Measurements from ENCODE around the gene PCSK7. TPM values are rescaled to one million over a fixed set of nuclear protein-coding genes. Genes with fewer than 3 reads are reported as not detected.
A peak's percentile ranks its signal among the peaks of the same experiment; 100 is the strongest.

PCSK7 gene
- total and polyA plus RNA-seq, 2 experiments from 2014 or later = 25.9 to 33.0 TPM

- Histone ChIP-seq H2AFZ (no peak overlapping the region), H3K27ac (peak overlapping the region; percentile 48), H3K4me2 (no peak overlapping the region), H3K27me3 (no peaks in the 10 kb centered on the region), H4K20me1 (ENCODE audit: insufficient read depth, poor library complexity, severe bottlenecking) (no peaks in the 10 kb centered on the region), H3K9me3 (ENCODE audit: low read depth) (no peaks in the 10 kb centered on the region), H3K9me2 (replicated peaks; ENCODE audit: insufficient read depth) (no peaks in the 10 kb centered on the region), H3K36me3 (replicated peaks; ENCODE audit: insufficient read depth, low read depth) (no peaks in the 10 kb centered on the region), H3K79me2 (no peaks in the 10 kb centered on the region), H3K4me3 (no peak overlapping the region), H3K4me1 (ENCODE audit: insufficient read depth) (peaks cover 30% of the 10 kb centered on the region)
- no peak for TF ChIP-seq EZH2phosphoT487 (IDR thresholded peaks at IDR 0.05; ENCODE audit: low read depth, severe bottlenecking, unreplicated experiment)
- no peak for TF ChIP-seq EZH2 (IDR thresholded peaks at IDR 0.05; ENCODE audit: borderline replicate concordance)
- no peak for TF ChIP-seq CTCF (IDR thresholded peaks at IDR 0.05; ENCODE audit: poor library complexity)
- no peak for DNase-seq (ENCODE audit: low spot score)
- WGBS (ENCODE audit: low lambda C conversion rate, missing lambda C conversion rate) = 96% methylated on average over 14 of the region's 14 CpGs
Measured at GRCh38 chr11:117222991-117223740, 8.7 kb downstream of the PCSK7 start.

- Histone ChIP-seq H3K4me2 (no peak overlapping the region), H3K9me2 (replicated peaks; ENCODE audit: insufficient read depth) (no peaks in the 10 kb centered on the region), H2AFZ (no peak overlapping the region), H3K4me1 (ENCODE audit: insufficient read depth) (peaks cover 30% of the 10 kb centered on the region), H3K79me2 (no peaks in the 10 kb centered on the region), H3K9me3 (ENCODE audit: low read depth) (no peaks in the 10 kb centered on the region), H3K27me3 (no peaks in the 10 kb centered on the region), H3K4me3 (no peak overlapping the region), H3K36me3 (replicated peaks; ENCODE audit: insufficient read depth, low read depth) (no peaks in the 10 kb centered on the region), H4K20me1 (ENCODE audit: insufficient read depth, poor library complexity, severe bottlenecking) (no peaks in the 10 kb centered on the region), H3K27ac (peak overlapping the region; percentile 51)
- WGBS (ENCODE audit: low lambda C conversion rate, missing lambda C conversion rate) = 53% methylated on average over 7 of the region's 7 CpGs
- DNase-seq (ENCODE audit: low spot score) = no peak
- TF ChIP-seq EZH2phosphoT487 (IDR thresholded peaks at IDR 0.05; ENCODE audit: low read depth, severe bottlenecking, unreplicated experiment) = no peak
- no peak for TF ChIP-seq EZH2 (IDR thresholded peaks at IDR 0.05; ENCODE audit: borderline replicate concordance)
- no peak for TF ChIP-seq CTCF (IDR thresholded peaks at IDR 0.05; ENCODE audit: poor library complexity)
Measured at GRCh38 chr11:117221775-117222517, 9.9 kb downstream of the PCSK7 start.

GRCh38 chr11:117220999-117221774 is 10.7 kb downstream of the PCSK7 start:
- no peaks in the 10 kb centered on the region for H3K9me2 ChIP-seq (replicated peaks; ENCODE audit: insufficient read depth)
- H3K9me3 ChIP-seq (ENCODE audit: low read depth) = no peaks in the 10 kb centered on the region
- H3K4me2 ChIP-seq = no peak overlapping the region
- H3K27me3 ChIP-seq = no peaks in the 10 kb centered on the region
- 88% methylated on average over 7 of the region's 7 CpGs for WGBS (ENCODE audit: low lambda C conversion rate, missing lambda C conversion rate)
- H3K27ac ChIP-seq = peak overlapping the region; percentile 51
- DNase-seq (ENCODE audit: low spot score) = no peak
- H3K79me2 ChIP-seq = no peaks in the 10 kb centered on the region
- TF ChIP-seq EZH2 (IDR thresholded peaks at IDR 0.05; ENCODE audit: borderline replicate concordance) = no peak
- no peak for TF ChIP-seq EZH2phosphoT487 (IDR thresholded peaks at IDR 0.05; ENCODE audit: low read depth, severe bottlenecking, unreplicated experiment)
- no peak for TF ChIP-seq CTCF (IDR thresholded peaks at IDR 0.05; ENCODE audit: poor library complexity)
- no peak overlapping the region for H2AFZ ChIP-seq
- H3K4me1 ChIP-seq (ENCODE audit: insufficient read depth) = peaks cover 30% of the 10 kb centered on the region
- H4K20me1 ChIP-seq (ENCODE audit: insufficient read depth, poor library complexity, severe bottlenecking) = no peaks in the 10 kb centered on the region
- no peaks in the 10 kb centered on the region for H3K36me3 ChIP-seq (replicated peaks; ENCODE audit: insufficient read depth, low read depth)
- H3K4me3 ChIP-seq = no peak overlapping the region

Data from hepatocyte (in vitro differentiated cells).